ENCODE results near the gene SH2D5.

- TF ChIP-seq MAX (IDR thresholded peaks at IDR 0.05; ENCODE audit: insufficient read depth, insufficient read length), result no peak
- no peak for TF ChIP-seq CTCF (IDR thresholded peaks at IDR 0.05; ENCODE audit: extremely low read depth in 1 of 2, insufficient read depth in 1 of 2, low read depth in 1 of 2, low read length in 2 of 2)
- no peak for TF ChIP-seq POLR2A (IDR thresholded peaks at IDR 0.05; ENCODE audit: low read depth, low read length)
- TF ChIP-seq POLR2AphosphoS5 (IDR thresholded peaks at IDR 0.05; ENCODE audit: insufficient read depth, low read depth, low read length), result no peak
Measured at GRCh38 chr1:20700636-20701215, 31.8 kb downstream of the SH2D5 start.

Data from endothelial cell of umbilical vein (primary cell).